IPS-15b (cell line): Measurements from ENCODE around the gene TSSK3.

ENCODE experiments used
- H3K27me3 ChIP-seq: one replicate; pipeline ENCODE4 v1.6.1; 2013; ENCODE audit warnings: low read length; ENCODE audit not compliant: control insufficient read depth, insufficient read depth
- H3K36me3 ChIP-seq: one replicate; pipeline ENCODE4 v1.6.1; 2013; ENCODE audit warnings: low read length; ENCODE audit not compliant: control insufficient read depth, insufficient read depth
- H3K4me1 ChIP-seq: one replicate; pipeline ENCODE4 v1.6.1; 2013; ENCODE audit warnings: mild to moderate bottlenecking, low read length; ENCODE audit not compliant: control insufficient read depth, insufficient read depth
- H3K4me3 ChIP-seq: one replicate; pipeline ENCODE4 v1.5.1; 2013; ENCODE audit warnings: low read depth, low read length
- H3K9ac ChIP-seq: one replicate; pipeline ENCODE4 v1.6.1; 2013; ENCODE audit warnings: low read depth, mild to moderate bottlenecking, low read length
- H3K9me3 ChIP-seq: one replicate; pipeline ENCODE4 v1.6.1; 2013; ENCODE audit warnings: mild to moderate bottlenecking, low read length; ENCODE audit not compliant: control insufficient read depth, insufficient read depth

TSSK3 gene

GRCh38 chr1:32373996-32374592 lies 11.8 kb downstream of the TSSK3 start:
- Histone ChIP-seq H3K36me3 (peaks cover 58% of the 10 kb centered on the region), H3K4me1 (no peaks in the 10 kb centered on the region), H3K27me3 (no peaks in the 10 kb centered on the region), H3K4me3 (no peak overlapping the region), H3K9ac (no peak overlapping the region), H3K9me3 (no peaks in the 10 kb centered on the region)

DNA sequence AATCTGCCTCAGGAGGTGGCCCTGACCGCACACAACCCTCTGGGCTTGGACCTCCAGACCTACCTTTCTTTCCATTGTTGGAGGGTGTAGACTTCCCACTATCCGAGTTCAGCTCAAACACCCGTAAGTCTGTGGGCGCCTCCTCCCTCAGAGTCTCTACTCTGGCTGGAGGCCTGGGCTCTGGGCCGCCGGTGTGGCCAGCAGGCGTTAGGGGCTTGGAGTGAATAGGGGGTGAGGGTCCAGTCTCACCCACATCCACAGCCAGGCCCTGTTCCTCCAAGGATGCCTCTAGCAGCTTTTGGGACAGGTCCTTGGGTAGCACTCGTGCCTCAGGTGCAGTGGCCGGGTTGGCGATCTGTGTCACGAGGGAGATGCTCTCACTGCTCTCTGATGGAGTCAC lies 13.9 kb downstream of the TSSK3 start:
- H3K9me3 ChIP-seq, result no peaks in the 10 kb centered on the region
- peaks cover 72% of the 10 kb centered on the region for H3K36me3 ChIP-seq
- no peak overlapping the region for H3K4me3 ChIP-seq
- H3K9ac ChIP-seq, result no peak overlapping the region
- H3K4me1 ChIP-seq, result no peaks in the 10 kb centered on the region
- H3K27me3 ChIP-seq, result no peaks in the 10 kb centered on the region

- Histone ChIP-seq H3K4me1 (no peaks in the 10 kb centered on the region), H3K4me3 (no peak overlapping the region), H3K9ac (no peak overlapping the region), H3K9me3 (no peaks in the 10 kb centered on the region), H3K36me3 (peaks cover 66% of the 10 kb centered on the region), H3K27me3 (no peaks in the 10 kb centered on the region)
Measured at GRCh38 chr1:32377541-32378220, 15.3 kb downstream of the TSSK3 start.

DNA sequence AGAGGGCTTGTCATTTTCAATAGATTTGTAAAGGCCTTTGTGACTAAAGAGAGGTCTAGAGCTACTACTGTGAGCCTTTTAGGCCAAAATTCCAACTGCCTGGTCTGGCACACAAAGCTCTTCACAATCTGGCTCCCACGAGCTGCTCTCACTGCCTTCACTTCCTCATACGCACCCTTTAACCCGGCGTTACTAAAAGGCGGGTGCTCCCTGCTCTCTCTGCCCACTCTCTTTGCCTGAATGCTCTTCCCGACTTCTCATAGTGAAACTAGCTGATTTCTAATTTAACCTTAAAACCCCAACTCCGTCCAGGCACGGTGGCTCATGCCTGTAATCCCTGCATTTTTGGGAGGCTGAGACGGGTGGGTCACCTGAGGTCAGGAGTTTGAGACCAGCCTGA lies 17.7 kb downstream of the TSSK3 start:
- peaks cover 69% of the 10 kb centered on the region for H3K36me3 ChIP-seq
- H3K4me3 ChIP-seq, result no peak overlapping the region
- no peaks in the 10 kb centered on the region for H3K9me3 ChIP-seq
- H3K4me1 ChIP-seq, result no peaks in the 10 kb centered on the region
- H3K9ac ChIP-seq, result no peak overlapping the region
- no peaks in the 10 kb centered on the region for H3K27me3 ChIP-seq

- H3K4me3 ChIP-seq, result no peak overlapping the region
- no peaks in the 10 kb centered on the region for H3K9me3 ChIP-seq
- H3K36me3 ChIP-seq, result peaks cover 28% of the 10 kb centered on the region
- no peaks in the 10 kb centered on the region for H3K4me1 ChIP-seq
- no peak overlapping the region for H3K9ac ChIP-seq
- no peaks in the 10 kb centered on the region for H3K27me3 ChIP-seq
Measured at GRCh38 chr1:32386676-32387392, 24.5 kb downstream of the TSSK3 start.

GRCh38 chr1:32388641-32389040 lies 26.3 kb downstream of the TSSK3 start:
- Histone ChIP-seq H3K4me3 (no peak overlapping the region), H3K4me1 (no peaks in the 10 kb centered on the region), H3K9me3 (no peaks in the 10 kb centered on the region), H3K27me3 (no peaks in the 10 kb centered on the region), H3K9ac (no peak overlapping the region), H3K36me3 (peaks cover 20% of the 10 kb centered on the region)

DNA sequence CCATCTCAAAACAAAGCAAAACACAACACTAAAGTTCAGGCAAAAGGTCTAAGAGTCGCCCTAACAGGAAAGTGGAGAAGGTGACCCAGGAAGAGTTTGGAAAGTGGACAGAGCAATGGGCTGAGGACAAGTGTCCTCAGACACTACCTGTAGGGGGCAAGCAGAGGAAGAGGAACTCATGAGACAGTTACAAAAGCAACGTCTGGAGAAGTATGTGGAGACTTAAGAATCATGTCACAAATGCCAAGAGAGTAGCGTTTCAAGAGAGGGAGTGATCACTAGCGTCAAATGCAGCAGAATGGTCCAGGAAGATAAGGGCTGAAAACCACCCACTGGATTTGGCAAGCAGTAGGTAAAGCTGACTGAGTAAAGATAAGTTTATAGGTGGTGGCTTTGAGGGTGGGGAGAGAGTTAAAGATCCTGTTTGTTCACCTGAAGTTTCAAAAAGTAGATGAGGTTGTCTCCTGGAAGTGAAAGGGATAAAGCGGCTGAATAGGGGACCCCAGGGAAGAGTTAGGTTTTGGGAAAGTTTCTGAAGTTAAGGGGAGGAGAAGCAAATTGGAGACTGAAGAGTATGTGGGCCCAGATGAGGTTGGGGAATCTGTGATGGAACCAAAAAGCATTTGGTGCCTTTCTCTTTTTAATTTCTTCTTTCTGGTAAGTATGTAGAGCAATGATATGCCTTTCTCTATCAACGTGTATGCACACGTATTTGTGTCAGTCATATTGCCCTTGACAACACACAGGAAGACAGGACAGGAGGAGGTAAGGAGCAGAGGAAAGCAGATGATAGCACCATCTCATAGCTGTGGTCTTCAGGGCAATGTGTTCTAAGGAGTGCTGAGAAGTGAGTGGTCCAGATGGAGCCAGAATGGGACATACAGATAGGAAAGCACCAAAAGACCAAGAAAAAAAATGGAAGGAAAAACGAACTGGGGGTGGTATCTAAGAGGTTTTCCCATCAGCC lies 28.8 kb downstream of the TSSK3 start:
- H3K36me3 ChIP-seq, result peaks cover 14% of the 10 kb centered on the region

GRCh38 chr1:32392325-32392724 lies 30.0 kb downstream of the TSSK3 start:
- no peak overlapping the region for H3K4me3 ChIP-seq
- peaks cover 8% of the 10 kb centered on the region for H3K36me3 ChIP-seq
- H3K9me3 ChIP-seq, result no peaks in the 10 kb centered on the region
- H3K27me3 ChIP-seq, result no peaks in the 10 kb centered on the region
- no peaks in the 10 kb centered on the region for H3K4me1 ChIP-seq
- H3K9ac ChIP-seq, result no peak overlapping the region

More for the DNA sequence above, 28.8 kb downstream of the TSSK3 start:
- Histone ChIP-seq H3K9me3 (no peaks in the 10 kb centered on the region), H3K27me3 (no peaks in the 10 kb centered on the region), H3K9ac (no peak overlapping the region), H3K4me1 (no peaks in the 10 kb centered on the region), H3K4me3 (no peak overlapping the region)

GRCh38 chr1:32393136-32393535 lies 30.8 kb downstream of the TSSK3 start:
- H3K4me3 ChIP-seq, result peak overlapping the region; percentile 100
- no peaks in the 10 kb centered on the region for H3K27me3 ChIP-seq
- no peak overlapping the region for H3K9ac ChIP-seq
- H3K4me1 ChIP-seq, result no peaks in the 10 kb centered on the region
- no peaks in the 10 kb centered on the region for H3K9me3 ChIP-seq
- H3K36me3 ChIP-seq, result peaks cover 5% of the 10 kb centered on the region

DNA sequence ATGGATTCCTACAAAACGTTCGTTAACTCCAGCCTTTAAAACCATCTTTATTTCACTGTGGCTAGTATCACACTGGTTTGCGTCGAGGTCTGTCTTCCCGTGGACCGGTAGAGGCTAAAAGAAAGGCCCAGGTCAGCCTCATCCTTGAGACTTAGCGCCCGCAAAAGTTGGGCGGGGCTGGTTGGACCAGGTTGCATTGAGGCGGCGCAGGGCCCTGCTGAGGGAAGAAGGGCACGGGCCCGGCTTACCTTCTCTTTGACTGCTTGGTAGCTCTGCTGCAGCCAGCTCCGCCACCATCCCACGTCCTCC lies 31.4 kb downstream of the TSSK3 start:
- H3K36me3 ChIP-seq, result peaks cover 5% of the 10 kb centered on the region
- peak overlapping the region; percentile 92 for H3K9ac ChIP-seq
- no peaks in the 10 kb centered on the region for H3K9me3 ChIP-seq
- H3K27me3 ChIP-seq, result no peaks in the 10 kb centered on the region
- H3K4me3 ChIP-seq, result peak overlapping the region; percentile 100
- no peaks in the 10 kb centered on the region for H3K4me1 ChIP-seq

GRCh38 chr1:32394141-32394889 lies 32.0 kb downstream of the TSSK3 start, which contains the start of gene BSDC1:
Gene BSDC1 (minus strand): TSS chr1:32394441. CDS start chr1:32394414, 27 bp downstream.
- H3K27me3 ChIP-seq, result no peaks in the 10 kb centered on the region
- no peaks in the 10 kb centered on the region for H3K9me3 ChIP-seq
- H3K36me3 ChIP-seq, result peaks cover 5% of the 10 kb centered on the region
- peak within 1 kb of the TSS; percentile 97 for H3K9ac ChIP-seq
- H3K4me1 ChIP-seq, result no peaks in the 10 kb centered on the region
- H3K4me3 ChIP-seq, result peak within 1 kb of the TSS; percentile 100
